Measurements from ENCODE around the gene OR1J4.
"Not testable (repeated sequence)": the region's sequence is repeated elsewhere in the genome, so short reads cannot be mapped to it uniquely, and the experiment has no call there.

Gene OR1J4

GRCh38 chr9:122518841-122519240 is at the start of gene OR1J4:
OR1J4 (plus strand) TSS chr9:122519141; CDS start chr9:122519141, 0 bp downstream.
- DNase-seq (ENCODE audit: low read depth, low spot score) = no peak

DNA sequence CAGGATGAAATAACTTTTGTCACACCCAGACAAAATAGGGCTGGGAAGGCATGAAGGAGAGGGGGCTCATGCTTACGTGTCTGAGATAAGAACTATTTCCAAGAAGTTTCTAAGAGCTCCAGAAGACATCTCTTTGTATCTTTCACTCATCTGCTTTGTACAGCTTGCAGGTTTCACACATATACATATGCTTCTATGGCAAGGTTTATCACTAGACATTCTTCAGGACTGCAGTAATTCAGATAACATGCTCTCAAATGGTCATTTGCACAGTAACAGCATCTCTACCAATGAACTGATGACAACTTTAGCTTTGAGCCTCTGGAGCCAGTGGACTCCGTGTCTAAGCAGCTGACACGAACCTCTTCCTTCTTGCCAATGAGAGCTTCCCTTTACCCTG is 44.4 kb upstream of the OR1J4 start:
- DNase-seq (ENCODE audit: low read depth, low spot score) = no peak

DNA sequence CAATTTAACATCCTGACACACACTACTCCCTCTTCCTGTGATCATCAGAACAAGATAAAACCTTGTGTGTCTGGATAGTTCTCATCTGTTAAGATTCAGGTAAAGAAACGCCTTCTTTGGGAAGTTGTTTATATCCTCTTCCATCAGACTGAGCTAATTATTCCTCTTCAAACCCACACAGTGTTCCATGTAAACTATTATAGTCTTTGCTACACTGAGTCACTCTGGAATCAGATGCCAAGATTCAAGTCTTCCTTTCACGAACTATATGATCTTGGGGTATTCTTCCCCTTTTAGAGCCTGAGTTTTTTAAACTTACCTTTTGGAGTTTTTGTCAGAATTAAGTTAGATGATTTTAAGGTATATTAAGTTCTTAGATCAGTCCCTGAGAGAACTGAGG is 43.2 kb upstream of the OR1J4 start:
- DNase-seq (ENCODE audit: low read depth, low spot score) = no peak

GRCh38 chr9:122477346-122477745 is 41.6 kb upstream of the OR1J4 start:
- no peak for DNase-seq (ENCODE audit: low read depth, low spot score)

- no peak for DNase-seq (ENCODE audit: low read depth, low spot score)
These were observed 41.1 kb upstream of the OR1J4 start, which contains the start of gene OR1J1 for GRCh38 chr9:122477826-122478225. OR1J1 (minus strand) TSS chr9:122477926; CDS start chr9:122477926, 0 bp downstream.

DNA sequence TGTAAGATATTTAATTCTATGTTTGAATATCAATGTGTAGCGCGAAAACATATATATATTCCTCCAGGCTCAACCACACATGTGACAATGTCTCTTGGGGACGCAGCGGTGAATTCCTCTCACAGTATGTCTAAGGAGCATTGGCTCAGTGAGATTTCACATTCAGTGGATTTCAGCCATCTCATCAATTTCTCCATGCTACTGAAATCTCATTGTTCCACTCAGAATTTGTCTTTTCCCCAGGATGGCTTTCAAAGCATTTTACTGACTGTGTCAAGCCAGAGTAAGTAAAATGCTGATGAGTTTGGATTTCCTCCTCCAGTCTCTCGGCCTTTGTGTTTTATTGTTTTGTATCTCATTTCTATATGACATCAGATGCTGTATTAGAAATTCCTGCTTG is 39.9 kb upstream of the OR1J4 start:
- no peak for DNase-seq (ENCODE audit: low read depth, low spot score)

DNA sequence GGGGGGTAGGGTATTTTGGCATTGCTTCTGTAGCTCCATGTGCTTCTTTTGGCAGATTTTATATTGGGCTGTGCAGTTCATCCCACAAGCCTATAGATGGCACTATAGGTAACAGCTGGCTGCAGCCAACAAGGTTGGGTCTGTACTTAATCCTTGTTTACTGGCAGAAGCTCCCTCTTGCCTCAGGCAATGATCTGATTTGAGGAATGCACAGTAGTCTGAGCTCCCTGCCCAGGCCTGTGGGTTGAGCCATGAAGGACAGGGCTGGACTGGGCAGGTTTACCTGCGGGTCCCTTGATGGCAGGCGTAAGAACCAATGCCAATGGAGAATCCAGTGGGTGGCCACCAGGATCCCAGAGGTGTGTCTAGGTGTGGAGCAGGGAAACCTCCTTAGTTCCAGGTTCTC is 20.1 kb upstream of the OR1J4 start:
- DNase-seq (ENCODE audit: low read depth, low spot score) = no peak

DNA sequence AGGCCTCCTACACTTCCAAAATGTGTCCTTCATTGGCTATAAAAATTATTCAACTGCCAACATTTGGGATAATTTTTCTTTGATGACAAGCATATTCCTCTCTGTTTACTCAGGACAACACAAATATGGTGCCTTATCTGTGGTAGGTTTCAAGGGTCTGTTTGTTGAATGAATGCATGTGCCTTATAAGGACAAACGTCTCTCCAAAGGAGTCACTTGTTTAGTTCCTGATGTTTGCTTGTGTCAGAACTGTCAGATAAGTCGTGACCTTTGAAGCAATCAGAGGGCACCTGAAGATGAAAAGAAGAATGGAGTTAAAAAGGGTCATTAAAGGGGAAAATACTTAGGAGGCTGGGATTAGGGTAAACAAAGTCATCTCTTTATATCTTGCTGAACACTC is 12.0 kb upstream of the OR1J4 start:
- no peak for DNase-seq (ENCODE audit: low read depth, low spot score)

DNA sequence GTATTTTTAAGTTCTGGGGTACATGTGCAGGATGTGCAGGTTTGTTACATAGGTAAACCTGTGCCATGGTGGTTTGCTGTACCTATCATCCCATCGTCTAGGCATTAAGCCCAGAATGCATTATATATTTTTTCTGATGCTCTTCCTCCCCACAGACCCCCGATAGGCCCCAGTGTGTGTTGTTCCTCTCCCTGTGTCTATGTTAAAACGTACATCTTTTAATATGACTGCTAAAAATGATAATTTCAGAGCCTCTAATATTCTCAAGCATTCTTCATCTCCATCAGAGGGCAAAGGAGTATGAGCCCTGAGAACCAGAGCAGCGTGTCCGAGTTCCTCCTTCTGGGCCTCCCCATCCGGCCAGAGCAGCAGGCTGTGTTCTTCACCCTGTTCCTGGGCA is 8.4 kb upstream of the OR1J4 start, which contains the start of gene OR1J2:
Gene OR1J2, plus strand, starts transcription at position 301 of the 400 bp plus-strand sequence. Its CDS starts 0 bp downstream, at position 301.
- DNase-seq (ENCODE audit: low read depth, low spot score) = no peak

- DNase-seq (ENCODE audit: low read depth, low spot score) = no peak
These were observed 715 bp upstream of the OR1J4 start for GRCh38 chr9:122518226-122518625.

- no peak for DNase-seq (ENCODE audit: low read depth, low spot score)
These were observed 435 bp downstream of the OR1J4 start for GRCh38 chr9:122519376-122519775.

DNA sequence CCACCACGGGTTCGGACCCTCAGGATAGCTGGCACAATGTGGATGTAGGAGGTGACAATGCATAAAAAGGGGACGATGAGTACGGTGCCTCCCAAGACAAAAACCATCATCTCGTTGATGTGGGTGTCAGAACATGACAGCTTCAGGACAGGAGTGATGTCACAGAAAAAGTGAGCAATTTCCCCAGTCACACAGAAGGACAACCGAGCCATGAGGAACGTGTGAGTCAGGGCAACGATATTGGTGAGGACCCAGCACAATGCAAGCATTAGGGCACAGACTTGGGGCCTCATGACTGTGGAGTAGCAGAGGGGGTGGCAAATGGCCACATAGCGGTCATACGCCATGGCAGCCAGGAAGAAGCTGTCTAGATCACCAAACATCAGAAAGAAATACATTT is 7.7 kb downstream of the OR1J4 start:
- no peak for DNase-seq (ENCODE audit: low read depth, low spot score)

DNA sequence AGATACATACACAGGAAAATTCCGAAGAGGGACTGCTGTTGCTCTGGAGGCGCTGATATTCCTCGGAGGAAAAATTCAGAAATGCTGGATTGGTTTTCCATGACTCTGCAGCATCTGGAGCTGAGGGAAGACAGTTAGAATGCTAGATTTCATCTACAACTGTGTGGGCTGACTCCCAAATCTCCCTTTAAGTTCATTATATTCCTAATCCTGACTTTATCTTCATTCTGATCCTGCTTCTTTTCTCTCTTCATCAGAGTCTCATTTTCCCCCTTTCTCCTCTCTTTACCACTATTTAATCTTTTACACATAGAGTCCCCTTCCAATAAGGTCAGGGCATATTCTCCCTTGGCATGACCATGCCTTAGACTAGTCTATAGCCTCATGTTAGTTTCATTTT is 8.3 kb downstream of the OR1J4 start, which contains the start of gene OR1N1:
Gene OR1N1, minus strand, starts transcription at position 101 of the 400 bp plus-strand sequence. Its CDS starts 0 bp downstream, at position 101.
- DNase-seq (ENCODE audit: low read depth, low spot score) = no peak

GRCh38 chr9:122531157-122531556 is 12.2 kb downstream of the OR1J4 start:
- DNase-seq (ENCODE audit: low read depth, low spot score) = not testable (repeated sequence)

DNA sequence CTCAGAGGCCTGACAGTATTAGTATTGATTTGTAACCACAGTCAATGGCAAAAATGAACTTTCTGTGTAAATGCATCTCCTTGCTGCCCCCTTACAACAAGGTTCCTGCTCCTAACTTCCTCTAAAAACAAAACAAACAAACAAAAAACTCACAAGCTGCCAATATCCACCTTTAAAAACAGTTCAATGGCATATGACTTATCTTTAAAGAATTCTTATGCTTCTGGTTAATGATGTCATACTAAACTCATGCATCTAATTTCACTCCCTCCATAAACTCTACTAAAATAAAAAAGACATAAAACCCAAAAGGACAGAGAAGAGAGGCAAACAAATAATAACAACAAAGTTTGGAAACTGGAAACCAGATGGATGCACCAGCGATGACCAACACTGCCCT is 17.2 kb downstream of the OR1J4 start:
- no peak for DNase-seq (ENCODE audit: low read depth, low spot score)

- DNase-seq (ENCODE audit: low read depth, low spot score) = not testable (repeated sequence)
These were observed 18.1 kb downstream of the OR1J4 start for GRCh38 chr9:122537066-122537465.

- DNase-seq (ENCODE audit: low read depth, low spot score) = no peak
These were observed 19.8 kb downstream of the OR1J4 start for GRCh38 chr9:122538757-122539156.

- no peak for DNase-seq (ENCODE audit: low read depth, low spot score)
These were observed 27.3 kb downstream of the OR1J4 start for GRCh38 chr9:122546196-122546595.

- no peak for DNase-seq (ENCODE audit: low read depth, low spot score)
These were observed 32.4 kb downstream of the OR1J4 start for GRCh38 chr9:122551371-122551770.

GRCh38 chr9:122552812-122553211 is 33.9 kb downstream of the OR1J4 start, which contains the start of gene OR1N2:
OR1N2 (plus strand) TSS chr9:122553112; CDS start chr9:122553212, 100 bp downstream.
- DNase-seq (ENCODE audit: low read depth, low spot score) = no peak

DNA sequence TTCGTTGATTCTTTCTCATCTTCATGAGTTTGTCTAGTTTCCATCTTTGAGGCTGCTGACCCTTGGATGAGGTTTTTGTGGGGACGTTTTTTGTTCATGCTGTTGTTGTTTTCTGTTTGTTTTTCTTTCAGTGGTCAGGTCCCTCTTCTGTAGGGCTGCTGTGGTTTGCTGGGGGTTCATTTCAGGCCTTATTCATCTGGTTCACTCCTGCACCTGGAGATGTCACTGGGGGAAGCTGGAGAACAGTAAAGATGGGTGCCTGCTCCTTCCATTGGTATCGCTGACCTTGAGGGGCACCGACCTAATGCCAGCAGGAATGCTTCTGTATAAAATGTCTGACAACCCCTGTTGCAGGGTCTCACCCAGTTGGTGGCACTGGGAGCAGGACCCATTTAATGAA is 42.5 kb downstream of the OR1J4 start:
- DNase-seq (ENCODE audit: low read depth, low spot score) = no peak

GRCh38 chr9:122562134-122562760 is 43.3 kb downstream of the OR1J4 start:
- no peak for DNase-seq (ENCODE audit: low read depth, low spot score)

DNA sequence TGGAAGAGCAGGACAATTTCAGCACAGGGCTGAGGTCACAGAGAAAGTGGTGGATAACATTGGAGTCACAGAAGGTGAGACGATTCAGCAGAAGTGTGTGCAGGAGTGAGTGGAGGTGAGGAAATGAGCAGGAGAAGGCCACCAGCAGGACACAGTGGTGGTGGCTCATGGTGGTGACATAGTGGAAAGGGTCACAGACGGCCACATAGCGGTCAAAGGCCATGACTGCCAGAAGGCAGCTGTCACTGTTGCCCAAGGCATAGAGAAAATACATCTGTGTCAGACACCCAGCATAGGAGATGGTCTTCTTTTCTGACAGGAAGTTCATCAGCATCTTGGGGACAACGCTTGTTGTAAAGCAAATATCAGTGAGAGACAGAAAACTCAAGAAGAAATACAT is 49.0 kb downstream of the OR1J4 start:
- DNase-seq (ENCODE audit: low read depth, low spot score) = no peak
